HCT116 (cell line): Measurements from ENCODE around the gene MTPN. TPM values are rescaled to one million over a fixed set of nuclear protein-coding genes. Genes with fewer than 3 reads are reported as not detected.

Experiments used
- ATAC-seq: fragments of 200-7000 bp; cut with Tn5 transposase; 2 replicates; pipeline ENCODE4 v1.9.1; 2020; ENCODE audit warnings: mild to moderate bottlenecking, moderate library complexity
- BruUV-seq: library from RNA; stranded (reverse); fragments of 400-500 nt; replicated peaks from 2 replicates; lab custom pipeline; 2021; lab: Mats Ljungman, UMichigan
- CTCF ChIA-PET: fragments of 300-600 bp; sonication (Branson Sonifier 250); formaldehyde crosslinking; loops from one replicate; lab custom pipeline; 2021; ENCODE audit warnings: antibody characterized with exemption; lab: Charles Lee
- POLR2A ChIA-PET: fragments of 300-600, 350-600 bp; sonication (Branson Sonifier 250); formaldehyde crosslinking; loops from one replicate; lab custom pipeline; 2021; ENCODE audit warnings: antibody characterized with exemption; lab: Charles Lee
- RAD21 ChIA-PET, 2 experiments: fragments of 300-600 bp; sonication (Branson Sonifier 250); formaldehyde crosslinking; loops; one replicate each; lab custom pipeline; 2023; ENCODE audit warnings: low total read pairs in 2 of 2; ENCODE audit not compliant: uncharacterized antibody in 2 of 2, unreplicated experiment in 2 of 2, low non-redundant PET in 1 of 2; lab: Charles Lee
- DNase-seq: peaks from one replicate; pipeline ENCODE4 v3.0.0-alpha.2; 2010; ENCODE audit warnings: low read depth, low spot score
- H2AFZ ChIP-seq: fragments of 200-600 bp; shearing (Covaris generic), sonication (generic); 2 replicates; pipeline ENCODE4 v1.6.1; 2017; ENCODE audit warnings: low read depth, mixed run types, mixed read lengths, antibody characterized with exemption, low read length; ENCODE audit not compliant: poor library complexity, severe bottlenecking
- H3K27ac ChIP-seq: 2 replicates; pipeline ENCODE4 v1.5.1; 2012; ENCODE audit warnings: low read depth, low read length
- H3K27me3 ChIP-seq: fragments of 200-600 bp; sonication (generic); 2 replicates; pipeline ENCODE4 v1.6.1; 2016; ENCODE audit warnings: mixed run types, low read length, mixed read lengths; ENCODE audit not compliant: insufficient read depth
- H3K36me3 ChIP-seq, 2 experiments: fragments of 200-500 bp in 1 of 2; fragments of 200-600 bp in 1 of 2; sonication (Bioruptor generic) in 1 of 2; sonication (generic) in 1 of 2; 2 replicates each; pipeline versions ENCODE4 v1.5.1 to v1.6.1; 2014 to 2016; ENCODE audit warnings: low read length in 2 of 2, inconsistent platforms in 1 of 2, mixed read lengths in 1 of 2, mixed run types in 1 of 2; ENCODE audit not compliant: insufficient read depth in 2 of 2, control insufficient read depth in 1 of 2
- H3K4me1 ChIP-seq, 2 experiments: fragments of 200-600 bp in 1 of 2; sonication (generic) in 1 of 2; 2 replicates each; pipeline versions ENCODE4 v1.5.1 to v1.6.1; 2012 to 2017; ENCODE audit warnings: low read length in 2 of 2, inconsistent platforms in 1 of 2, mild to moderate bottlenecking in 1 of 2, mixed read lengths in 1 of 2, mixed run types in 1 of 2, moderate library complexity in 1 of 2; ENCODE audit not compliant: insufficient read depth in 2 of 2, control insufficient read depth in 1 of 2
- H3K4me2 ChIP-seq: fragments of 200-600 bp; sonication (generic); 2 replicates; pipeline ENCODE4 v1.6.1; 2017; ENCODE audit warnings: mixed run types, low read length, mixed read lengths
- H3K4me3 ChIP-seq, 2 experiments: fragments of 200-600 bp in 1 of 2; sonication (generic) in 1 of 2; replicated peaks in 1 of 2; 2 replicates each; pipeline ENCODE4 v1.5.1; 2011 to 2016; ENCODE audit warnings: low read length in 2 of 2, control low read depth in 1 of 2, low read depth in 1 of 2, mild to moderate bottlenecking in 1 of 2, mixed read lengths in 1 of 2, mixed run types in 1 of 2
- H3K79me2 ChIP-seq: fragments of 200-600 bp; sonication (generic); 2 replicates; pipeline ENCODE4 v1.6.1; 2017; ENCODE audit warnings: mild to moderate bottlenecking, mixed run types, low read length, moderate library complexity, mixed read lengths; ENCODE audit not compliant: insufficient read depth
- H3K9ac ChIP-seq: fragments of 200-600 bp; sonication (generic); 2 replicates; pipeline ENCODE4 v1.6.1; 2016; ENCODE audit warnings: low read length, mixed read lengths
- H3K9me2 ChIP-seq: fragments of 200-600 bp; sonication (generic), shearing (Covaris generic); 2 replicates; pipeline ENCODE4 v1.6.1; 2017; ENCODE audit warnings: mixed run types, mild to moderate bottlenecking, moderate library complexity; ENCODE audit not compliant: insufficient read depth
- H3K9me3 ChIP-seq, 2 experiments: fragments of 200-500 bp in 1 of 2; fragments of 200-600 bp in 1 of 2; sonication (Bioruptor generic) in 1 of 2; sonication (generic) in 1 of 2; 2 replicates each; pipeline ENCODE4 v1.6.1; 2014 to 2017; ENCODE audit warnings: low read length in 2 of 2, mixed read lengths in 2 of 2, inconsistent platforms in 1 of 2, low read depth in 1 of 2, mild to moderate bottlenecking in 1 of 2, mixed run types in 1 of 2, moderate library complexity in 1 of 2; ENCODE audit not compliant: control insufficient read depth in 1 of 2, insufficient read depth in 1 of 2
- H4K20me1 ChIP-seq: fragments of 200-600 bp; sonication (generic), shearing (Covaris generic); 2 replicates; pipeline ENCODE4 v1.6.1; 2017; ENCODE audit warnings: mixed run types, mild to moderate bottlenecking, moderate library complexity; ENCODE audit not compliant: insufficient read depth
- CBX3 ChIP-seq: IDR thresholded peaks from 2 replicates; pipeline ENCODE4 v1.6.1; 2012; ENCODE audit warnings: low read depth
- CEBPB ChIP-seq: IDR thresholded peaks from 2 replicates; pipeline ENCODE4 v1.6.1; 2012; ENCODE audit warnings: low read depth
- EGR1 ChIP-seq: IDR thresholded peaks from 2 replicates; pipeline ENCODE4 v1.6.1; 2012; ENCODE audit warnings: low read depth
- ELF1 ChIP-seq: IDR thresholded peaks from 2 replicates; pipeline ENCODE4 v1.6.1; 2012; ENCODE audit warnings: low read depth, borderline replicate concordance
- EZH2phosphoT487 ChIP-seq: fragments of 200-600 bp; IDR thresholded peaks from 2 replicates; pipeline ENCODE4 v1.6.1; 2018; ENCODE audit warnings: antibody characterized with exemption, borderline replicate concordance
- SRF ChIP-seq: IDR thresholded peaks from 2 replicates; pipeline ENCODE4 v1.6.1; 2012; ENCODE audit warnings: low read depth
- YY1 ChIP-seq: IDR thresholded peaks from 2 replicates; pipeline ENCODE4 v1.6.1; 2011; ENCODE audit warnings: low read length, low read depth, moderate library complexity, mild to moderate bottlenecking; ENCODE audit not compliant: insufficient replicate concordance; ENCODE audit errors: extremely low read depth
- intact Hi-C: fragments of 100-400 bp; cut with micrococcal nuclease; formaldehyde crosslinking; loops from 2 replicates; pipeline ENCODE4 v1.10.0; 2022
- total RNA-seq: library from RNA; stranded (reverse); gene quantifications from one replicate; pipeline ENCODE4 v1.2.1, GENCODE V29; 2021; ENCODE audit not compliant: unreplicated experiment
- TF ChIP-seq, protein P1 (sequence below): IDR thresholded peaks from 2 replicates; pipeline ENCODE4 v1.6.1; 2012
- TF ChIP-seq, protein P2 (sequence below): IDR thresholded peaks from 2 replicates; pipeline ENCODE4 v1.6.1; 2012; ENCODE audit warnings: low read depth

MTPN gene
- total RNA-seq, 1 experiment from 2014 or later = 152 TPM

DNA sequence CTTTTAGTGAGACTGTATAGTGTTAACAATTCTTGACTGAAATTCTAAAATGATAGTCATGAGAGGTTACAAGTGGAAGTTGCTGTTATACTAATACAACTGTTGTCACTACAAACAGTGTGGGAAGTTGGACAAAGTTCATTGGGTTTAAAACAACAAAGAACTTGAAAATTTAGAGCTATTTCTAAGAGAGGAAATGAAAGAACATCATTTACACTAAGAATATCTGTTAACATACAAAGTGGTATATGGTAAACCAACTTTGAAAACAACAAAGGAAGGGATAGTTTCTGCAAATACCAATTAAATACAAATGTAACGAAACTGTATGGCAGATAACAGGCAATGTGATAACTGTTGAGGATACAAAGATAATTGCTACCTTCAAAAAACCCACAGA, 11.6 kb downstream of the MTPN start:
- no peak for ATAC-seq
- H3K9ac ChIP-seq = no peak overlapping the region
- H3K27me3 ChIP-seq = no peaks in the 10 kb centered on the region
- intact Hi-C loops = no loop called here
- H4K20me1 ChIP-seq = peaks cover 23% of the 10 kb centered on the region
- POLR2A ChIA-PET = no interaction called here
- no peaks in the 10 kb centered on the region for H3K9me3 ChIP-seq
- no TSS peak for BruUV-seq
- H3K27ac ChIP-seq = no peak overlapping the region
- H3K9me2 ChIP-seq = no peaks in the 10 kb centered on the region
- TF ChIP-seq ELF1 (no peak), CBX3 (no peak), CEBPB (no peak), SRF (no peak), YY1 (no peak), EZH2phosphoT487 (no peak), EGR1 (no peak)
- TF ChIP-seq, protein P1, sequence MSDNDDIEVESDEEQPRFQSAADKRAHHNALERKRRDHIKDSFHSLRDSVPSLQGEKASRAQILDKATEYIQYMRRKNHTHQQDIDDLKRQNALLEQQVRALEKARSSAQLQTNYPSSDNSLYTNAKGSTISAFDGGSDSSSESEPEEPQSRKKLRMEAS = no peak
- TF ChIP-seq, protein P2, sequence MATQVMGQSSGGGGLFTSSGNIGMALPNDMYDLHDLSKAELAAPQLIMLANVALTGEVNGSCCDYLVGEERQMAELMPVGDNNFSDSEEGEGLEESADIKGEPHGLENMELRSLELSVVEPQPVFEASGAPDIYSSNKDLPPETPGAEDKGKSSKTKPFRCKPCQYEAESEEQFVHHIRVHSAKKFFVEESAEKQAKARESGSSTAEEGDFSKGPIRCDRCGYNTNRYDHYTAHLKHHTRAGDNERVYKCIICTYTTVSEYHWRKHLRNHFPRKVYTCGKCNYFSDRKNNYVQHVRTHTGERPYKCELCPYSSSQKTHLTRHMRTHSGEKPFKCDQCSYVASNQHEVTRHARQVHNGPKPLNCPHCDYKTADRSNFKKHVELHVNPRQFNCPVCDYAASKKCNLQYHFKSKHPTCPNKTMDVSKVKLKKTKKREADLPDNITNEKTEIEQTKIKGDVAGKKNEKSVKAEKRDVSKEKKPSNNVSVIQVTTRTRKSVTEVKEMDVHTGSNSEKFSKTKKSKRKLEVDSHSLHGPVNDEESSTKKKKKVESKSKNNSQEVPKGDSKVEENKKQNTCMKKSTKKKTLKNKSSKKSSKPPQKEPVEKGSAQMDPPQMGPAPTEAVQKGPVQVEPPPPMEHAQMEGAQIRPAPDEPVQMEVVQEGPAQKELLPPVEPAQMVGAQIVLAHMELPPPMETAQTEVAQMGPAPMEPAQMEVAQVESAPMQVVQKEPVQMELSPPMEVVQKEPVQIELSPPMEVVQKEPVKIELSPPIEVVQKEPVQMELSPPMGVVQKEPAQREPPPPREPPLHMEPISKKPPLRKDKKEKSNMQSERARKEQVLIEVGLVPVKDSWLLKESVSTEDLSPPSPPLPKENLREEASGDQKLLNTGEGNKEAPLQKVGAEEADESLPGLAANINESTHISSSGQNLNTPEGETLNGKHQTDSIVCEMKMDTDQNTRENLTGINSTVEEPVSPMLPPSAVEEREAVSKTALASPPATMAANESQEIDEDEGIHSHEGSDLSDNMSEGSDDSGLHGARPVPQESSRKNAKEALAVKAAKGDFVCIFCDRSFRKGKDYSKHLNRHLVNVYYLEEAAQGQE = no peak
- TF ChIP-seq, all 23 proteins: peak for 0
- Histone ChIP-seq H3K4me3 (no peak overlapping the region), H3K79me2 (peaks cover 96% of the 10 kb centered on the region), H3K36me3 (peaks cover 3 to 4% of the 10 kb centered on the region in 2 experiments; a peak in 2 of 4 replicates), H2AFZ (no peak overlapping the region), H3K4me1 (no peaks in the 10 kb centered on the region), H3K4me2 (no peak overlapping the region)
- ChIA-PET CTCF (no interaction called here), RAD21 (no interaction called here)
- no peak for DNase-seq
